HCT116 (cell line): ENCODE data around the gene CFAP74. TPM values are rescaled to one million over a fixed set of nuclear protein-coding genes. Genes with fewer than 3 reads are reported as not detected.

ENCODE experiments used
- ATAC-seq: fragments of 200-7000 bp; cut with Tn5 transposase; 2 replicates; pipeline ENCODE4 v1.9.1; 2020; ENCODE audit warnings: mild to moderate bottlenecking, moderate library complexity
- BruUV-seq: library from RNA; stranded (reverse); fragments of 400-500 nt; replicated peaks from 2 replicates; lab custom pipeline; 2021; lab: Mats Ljungman, UMichigan
- CTCF ChIA-PET: fragments of 300-600 bp; sonication (Branson Sonifier 250); formaldehyde crosslinking; loops from one replicate; lab custom pipeline; 2021; ENCODE audit warnings: antibody characterized with exemption; lab: Charles Lee
- POLR2A ChIA-PET: fragments of 300-600, 350-600 bp; sonication (Branson Sonifier 250); formaldehyde crosslinking; loops from one replicate; lab custom pipeline; 2021; ENCODE audit warnings: antibody characterized with exemption; lab: Charles Lee
- RAD21 ChIA-PET, 2 experiments: fragments of 300-600 bp; sonication (Branson Sonifier 250); formaldehyde crosslinking; loops; one replicate each; lab custom pipeline; 2023; ENCODE audit warnings: low total read pairs in 2 of 2; ENCODE audit not compliant: uncharacterized antibody in 2 of 2, unreplicated experiment in 2 of 2, low non-redundant PET in 1 of 2; lab: Charles Lee
- DNase-seq: peaks from one replicate; pipeline ENCODE4 v3.0.0-alpha.2; 2010; ENCODE audit warnings: low read depth, low spot score
- H2AFZ ChIP-seq: fragments of 200-600 bp; shearing (Covaris generic), sonication (generic); 2 replicates; pipeline ENCODE4 v1.6.1; 2017; ENCODE audit warnings: low read depth, mixed run types, mixed read lengths, antibody characterized with exemption, low read length; ENCODE audit not compliant: poor library complexity, severe bottlenecking
- H3K27ac ChIP-seq: 2 replicates; pipeline ENCODE4 v1.5.1; 2012; ENCODE audit warnings: low read depth, low read length
- H3K27me3 ChIP-seq: fragments of 200-600 bp; sonication (generic); 2 replicates; pipeline ENCODE4 v1.6.1; 2016; ENCODE audit warnings: mixed run types, low read length, mixed read lengths; ENCODE audit not compliant: insufficient read depth
- H3K36me3 ChIP-seq, 2 experiments: fragments of 200-500 bp in 1 of 2; fragments of 200-600 bp in 1 of 2; sonication (Bioruptor generic) in 1 of 2; sonication (generic) in 1 of 2; 2 replicates each; pipeline versions ENCODE4 v1.5.1 to v1.6.1; 2014 to 2016; ENCODE audit warnings: low read length in 2 of 2, inconsistent platforms in 1 of 2, mixed read lengths in 1 of 2, mixed run types in 1 of 2; ENCODE audit not compliant: insufficient read depth in 2 of 2, control insufficient read depth in 1 of 2
- H3K4me1 ChIP-seq, 2 experiments: fragments of 200-600 bp in 1 of 2; sonication (generic) in 1 of 2; 2 replicates each; pipeline versions ENCODE4 v1.5.1 to v1.6.1; 2012 to 2017; ENCODE audit warnings: low read length in 2 of 2, inconsistent platforms in 1 of 2, mild to moderate bottlenecking in 1 of 2, mixed read lengths in 1 of 2, mixed run types in 1 of 2, moderate library complexity in 1 of 2; ENCODE audit not compliant: insufficient read depth in 2 of 2, control insufficient read depth in 1 of 2
- H3K4me2 ChIP-seq: fragments of 200-600 bp; sonication (generic); 2 replicates; pipeline ENCODE4 v1.6.1; 2017; ENCODE audit warnings: mixed run types, low read length, mixed read lengths
- H3K4me3 ChIP-seq, 2 experiments: fragments of 200-600 bp in 1 of 2; sonication (generic) in 1 of 2; replicated peaks in 1 of 2; 2 replicates each; pipeline ENCODE4 v1.5.1; 2011 to 2016; ENCODE audit warnings: low read length in 2 of 2, control low read depth in 1 of 2, low read depth in 1 of 2, mild to moderate bottlenecking in 1 of 2, mixed read lengths in 1 of 2, mixed run types in 1 of 2
- H3K79me2 ChIP-seq: fragments of 200-600 bp; sonication (generic); 2 replicates; pipeline ENCODE4 v1.6.1; 2017; ENCODE audit warnings: mild to moderate bottlenecking, mixed run types, low read length, moderate library complexity, mixed read lengths; ENCODE audit not compliant: insufficient read depth
- H3K9ac ChIP-seq: fragments of 200-600 bp; sonication (generic); 2 replicates; pipeline ENCODE4 v1.6.1; 2016; ENCODE audit warnings: low read length, mixed read lengths
- H3K9me2 ChIP-seq: fragments of 200-600 bp; sonication (generic), shearing (Covaris generic); 2 replicates; pipeline ENCODE4 v1.6.1; 2017; ENCODE audit warnings: mixed run types, mild to moderate bottlenecking, moderate library complexity; ENCODE audit not compliant: insufficient read depth
- H3K9me3 ChIP-seq, 2 experiments: fragments of 200-500 bp in 1 of 2; fragments of 200-600 bp in 1 of 2; sonication (Bioruptor generic) in 1 of 2; sonication (generic) in 1 of 2; 2 replicates each; pipeline ENCODE4 v1.6.1; 2014 to 2017; ENCODE audit warnings: low read length in 2 of 2, mixed read lengths in 2 of 2, inconsistent platforms in 1 of 2, low read depth in 1 of 2, mild to moderate bottlenecking in 1 of 2, mixed run types in 1 of 2, moderate library complexity in 1 of 2; ENCODE audit not compliant: control insufficient read depth in 1 of 2, insufficient read depth in 1 of 2
- H4K20me1 ChIP-seq: fragments of 200-600 bp; sonication (generic), shearing (Covaris generic); 2 replicates; pipeline ENCODE4 v1.6.1; 2017; ENCODE audit warnings: mixed run types, mild to moderate bottlenecking, moderate library complexity; ENCODE audit not compliant: insufficient read depth
- ELF1 ChIP-seq: IDR thresholded peaks from 2 replicates; pipeline ENCODE4 v1.6.1; 2012; ENCODE audit warnings: low read depth, borderline replicate concordance
- EZH2 ChIP-seq: fragments of 200-600 bp; sonication (generic); IDR thresholded peaks from 2 replicates; pipeline ENCODE4 v1.6.1; 2017; ENCODE audit warnings: antibody characterized with exemption, mixed run types
- FOSL1 ChIP-seq: IDR thresholded peaks from 2 replicates; pipeline ENCODE4 v1.6.1; 2012; ENCODE audit warnings: low read depth
- RAD21 ChIP-seq: IDR thresholded peaks from 2 replicates; pipeline ENCODE4 v1.6.1; 2012; ENCODE audit warnings: low read depth, mild to moderate bottlenecking
- SRF ChIP-seq: IDR thresholded peaks from 2 replicates; pipeline ENCODE4 v1.6.1; 2012; ENCODE audit warnings: low read depth
- TCF7L2 ChIP-seq: IDR thresholded peaks from 2 replicates; pipeline ENCODE4 v1.7.0; 2011; ENCODE audit warnings: borderline replicate concordance, inconsistent platforms; ENCODE audit not compliant: insufficient read depth, insufficient read length; ENCODE audit errors: extremely low read depth
- YY1 ChIP-seq: IDR thresholded peaks from 2 replicates; pipeline ENCODE4 v1.6.1; 2011; ENCODE audit warnings: low read length, low read depth, moderate library complexity, mild to moderate bottlenecking; ENCODE audit not compliant: insufficient replicate concordance; ENCODE audit errors: extremely low read depth
- ZNF274 ChIP-seq: fragments of 200-500 bp; sonication (Bioruptor generic); IDR thresholded peaks from 2 replicates; pipeline ENCODE4 v1.6.1; 2014; ENCODE audit warnings: mild to moderate bottlenecking, low read depth, low read length, inconsistent platforms
- intact Hi-C: fragments of 100-400 bp; cut with micrococcal nuclease; formaldehyde crosslinking; loops from 2 replicates; pipeline ENCODE4 v1.10.0; 2022
- total RNA-seq: library from RNA; stranded (reverse); gene quantifications from one replicate; pipeline ENCODE4 v1.2.1, GENCODE V29; 2021; ENCODE audit not compliant: unreplicated experiment
- TF ChIP-seq, protein P1 (sequence below), 3 experiments: fragments of 200-600 bp in 1 of 3; sonication (generic) in 1 of 3; IDR thresholded peaks in 2 of 3; conservative IDR thresholded peaks in 1 of 3; 2 replicates each; pipeline ENCODE4 v1.5.1; 2012 to 2017; ENCODE audit warnings: low read depth in 2 of 3, low read length in 2 of 3, antibody characterized with exemption in 1 of 3, borderline replicate concordance in 1 of 3, control low read depth in 1 of 3, mild to moderate bottlenecking in 1 of 3, mixed read lengths in 1 of 3, mixed run types in 1 of 3, moderate library complexity in 1 of 3; ENCODE audit not compliant: insufficient read depth in 1 of 3

CFAP74 gene
- total RNA-seq, 1 experiment from 2014 or later = 4.9 TPM

DNA sequence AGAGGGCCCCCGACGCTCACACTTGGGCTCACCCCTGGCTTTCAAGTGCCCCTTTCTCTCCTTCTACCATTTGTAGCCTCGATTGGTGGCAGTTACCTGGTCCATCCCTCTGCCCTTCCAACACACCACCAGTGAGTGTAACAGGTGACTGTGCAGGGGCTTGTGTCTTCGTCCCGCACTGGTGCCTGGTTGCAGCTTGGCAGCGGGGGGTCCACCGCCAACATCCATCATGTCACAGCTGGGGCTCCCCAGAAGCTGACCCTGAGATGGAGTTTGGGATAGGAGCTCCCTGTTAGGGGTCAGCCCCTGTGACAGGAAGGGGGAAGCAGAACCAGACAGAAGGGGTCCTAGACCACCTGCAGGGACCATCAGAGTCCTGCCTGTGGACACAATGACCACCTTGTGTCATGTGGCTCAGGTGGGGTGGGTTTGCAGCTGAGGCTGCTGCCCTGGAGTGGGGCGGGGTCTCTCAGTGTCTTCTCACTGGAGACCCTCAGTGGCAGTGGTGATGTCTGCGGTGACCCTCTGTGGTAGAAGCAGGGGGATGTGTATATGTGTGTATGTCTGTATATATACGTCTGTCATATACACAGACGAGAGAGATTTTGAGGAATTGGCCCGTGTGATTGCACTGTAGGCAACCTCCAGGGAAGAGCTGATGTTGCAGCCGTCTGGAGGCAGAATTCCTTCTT, 92.1 kb downstream of the CFAP74 start:
- no peaks in the 10 kb centered on the region for H3K36me3 ChIP-seq
- H3K27ac ChIP-seq = no peak overlapping the region
- H2AFZ ChIP-seq = no peak overlapping the region
- no TSS peak for BruUV-seq
- DNase-seq (no peak), ATAC-seq (no peak)
- POLR2A ChIA-PET = no interaction called here
- CTCF ChIA-PET = no interaction called here
- TF ChIP-seq RAD21 = no peak
- TF ChIP-seq SRF = no peak
- no peak for TF ChIP-seq ELF1
- no peak for TF ChIP-seq TCF7L2
- TF ChIP-seq, protein P1, sequence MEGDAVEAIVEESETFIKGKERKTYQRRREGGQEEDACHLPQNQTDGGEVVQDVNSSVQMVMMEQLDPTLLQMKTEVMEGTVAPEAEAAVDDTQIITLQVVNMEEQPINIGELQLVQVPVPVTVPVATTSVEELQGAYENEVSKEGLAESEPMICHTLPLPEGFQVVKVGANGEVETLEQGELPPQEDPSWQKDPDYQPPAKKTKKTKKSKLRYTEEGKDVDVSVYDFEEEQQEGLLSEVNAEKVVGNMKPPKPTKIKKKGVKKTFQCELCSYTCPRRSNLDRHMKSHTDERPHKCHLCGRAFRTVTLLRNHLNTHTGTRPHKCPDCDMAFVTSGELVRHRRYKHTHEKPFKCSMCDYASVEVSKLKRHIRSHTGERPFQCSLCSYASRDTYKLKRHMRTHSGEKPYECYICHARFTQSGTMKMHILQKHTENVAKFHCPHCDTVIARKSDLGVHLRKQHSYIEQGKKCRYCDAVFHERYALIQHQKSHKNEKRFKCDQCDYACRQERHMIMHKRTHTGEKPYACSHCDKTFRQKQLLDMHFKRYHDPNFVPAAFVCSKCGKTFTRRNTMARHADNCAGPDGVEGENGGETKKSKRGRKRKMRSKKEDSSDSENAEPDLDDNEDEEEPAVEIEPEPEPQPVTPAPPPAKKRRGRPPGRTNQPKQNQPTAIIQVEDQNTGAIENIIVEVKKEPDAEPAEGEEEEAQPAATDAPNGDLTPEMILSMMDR (IDR thresholded peaks at IDR 0.05 in 2 of 3, conservative IDR thresholded peaks at IDR 0.05 in 1 of 3; ENCODE audit: borderline replicate concordance in 1 of 3, insufficient read depth in 1 of 3, low read depth in 2 of 3, low read length in 2 of 3) = no peak
- no peak for TF ChIP-seq EZH2
- no peak for TF ChIP-seq FOSL1
- no peak for TF ChIP-seq YY1
- TF ChIP-seq ZNF274 = no peak
- no peak overlapping the region for H3K4me3 ChIP-seq
- H3K4me2 ChIP-seq = no peak overlapping the region
- H3K27me3 ChIP-seq = no peaks in the 10 kb centered on the region
- peaks cover 19 to 29% of the 10 kb centered on the region in 2 experiments for H3K4me1 ChIP-seq
- H3K9me2 ChIP-seq = no peaks in the 10 kb centered on the region
- H3K9ac ChIP-seq = no peak overlapping the region
- RAD21 ChIA-PET = no interaction called here
- no peaks in the 10 kb centered on the region for H3K79me2 ChIP-seq
- no peaks in the 10 kb centered on the region for H4K20me1 ChIP-seq
- intact Hi-C loops = no loop called here
- no peaks in the 10 kb centered on the region for H3K9me3 ChIP-seq
